Mucosa of descending colon (tissue), 3 donors: ENCODE measurements around the gene DYRK1A. TPM values are rescaled to one million over a fixed set of nuclear protein-coding genes. Genes with fewer than 3 reads are reported as not detected.

ENCODE experiments used
- ATAC-seq: fragments of 200-7000 bp; cut with Tn5 transposase; one replicate; pipeline ENCODE4 v1.9.1; 2020; ENCODE audit warnings: mild to moderate bottlenecking, moderate library complexity
- DNase-seq, 3 donors: peaks; one replicate each; pipeline ENCODE4 v3.0.0-alpha.2; 2020
- H3K36me3 ChIP-seq: fragments of 200-600 bp; one replicate; pipeline ENCODE4 v1.8.0; 2021; ENCODE audit warnings: low read depth, mild to moderate bottlenecking
- H3K4me1 ChIP-seq: fragments of 200-600 bp; one replicate; pipeline ENCODE4 v1.8.0; 2021; ENCODE audit warnings: low read depth, mild to moderate bottlenecking
- H3K4me3 ChIP-seq: fragments of 200-600 bp; one replicate; pipeline ENCODE4 v1.8.0; 2021; ENCODE audit warnings: mild to moderate bottlenecking
- H3K9me3 ChIP-seq: fragments of 200-600 bp; one replicate; pipeline ENCODE4 v1.8.0; 2021; ENCODE audit warnings: mild to moderate bottlenecking
- intact Hi-C, 2 donors: fragments of 100-400 bp; cut with DNase I in 1 of 2; cut with micrococcal nuclease in 1 of 2; formaldehyde crosslinking; loops; one replicate each; pipeline versions ENCODE4 v1.11.0 to v1.11.1; 2022; cut with DNase I, micrococcal nuclease
- total RNA-seq, 3 donors: library from RNA; stranded (reverse); fragmentation: NEBNext Ultra II Directional in 2 of 3; extraction: Animal tissue kit (Norgen Biotek cat#: 25700) in 2 of 3; gene quantifications; one replicate each; pipeline versions ENCODE4 v1.2.1 to v1.2.4, GENCODE V29; 2021 to 2023
- TF ChIP-seq, protein P1 (sequence below): fragments of 200-600 bp; IDR thresholded peaks from one replicate; pipeline ENCODE4 v1.8.0; 2022; ENCODE audit warnings: antibody characterized with exemption, mild to moderate bottlenecking
- donor health status: DM: no; HTN: no; CAD: no; lungs with moderate emphysema.
- donor health status: DM: no; HTN: no; CAD: no.
- donor health status: DM: no; HTN: yes; CAD: no.

Gene DYRK1A
- total RNA-seq, 3 donors from 2014 or later = 61.2 to 76.5 (median 72.7) TPM

GRCh38 chr21:37422382-37422781 lies 55.8 kb downstream of the DYRK1A start:
- Histone ChIP-seq H3K36me3 (no peaks in the 10 kb centered on the region), H3K4me3 (no peak overlapping the region), H3K4me1 (no peaks in the 10 kb centered on the region), H3K9me3 (no peaks in the 10 kb centered on the region)
- DNase-seq (no peak), ATAC-seq (no peak)
- TF ChIP-seq, protein P1, sequence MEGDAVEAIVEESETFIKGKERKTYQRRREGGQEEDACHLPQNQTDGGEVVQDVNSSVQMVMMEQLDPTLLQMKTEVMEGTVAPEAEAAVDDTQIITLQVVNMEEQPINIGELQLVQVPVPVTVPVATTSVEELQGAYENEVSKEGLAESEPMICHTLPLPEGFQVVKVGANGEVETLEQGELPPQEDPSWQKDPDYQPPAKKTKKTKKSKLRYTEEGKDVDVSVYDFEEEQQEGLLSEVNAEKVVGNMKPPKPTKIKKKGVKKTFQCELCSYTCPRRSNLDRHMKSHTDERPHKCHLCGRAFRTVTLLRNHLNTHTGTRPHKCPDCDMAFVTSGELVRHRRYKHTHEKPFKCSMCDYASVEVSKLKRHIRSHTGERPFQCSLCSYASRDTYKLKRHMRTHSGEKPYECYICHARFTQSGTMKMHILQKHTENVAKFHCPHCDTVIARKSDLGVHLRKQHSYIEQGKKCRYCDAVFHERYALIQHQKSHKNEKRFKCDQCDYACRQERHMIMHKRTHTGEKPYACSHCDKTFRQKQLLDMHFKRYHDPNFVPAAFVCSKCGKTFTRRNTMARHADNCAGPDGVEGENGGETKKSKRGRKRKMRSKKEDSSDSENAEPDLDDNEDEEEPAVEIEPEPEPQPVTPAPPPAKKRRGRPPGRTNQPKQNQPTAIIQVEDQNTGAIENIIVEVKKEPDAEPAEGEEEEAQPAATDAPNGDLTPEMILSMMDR = no peak
- intact Hi-C loops = no loop called here

DNA sequence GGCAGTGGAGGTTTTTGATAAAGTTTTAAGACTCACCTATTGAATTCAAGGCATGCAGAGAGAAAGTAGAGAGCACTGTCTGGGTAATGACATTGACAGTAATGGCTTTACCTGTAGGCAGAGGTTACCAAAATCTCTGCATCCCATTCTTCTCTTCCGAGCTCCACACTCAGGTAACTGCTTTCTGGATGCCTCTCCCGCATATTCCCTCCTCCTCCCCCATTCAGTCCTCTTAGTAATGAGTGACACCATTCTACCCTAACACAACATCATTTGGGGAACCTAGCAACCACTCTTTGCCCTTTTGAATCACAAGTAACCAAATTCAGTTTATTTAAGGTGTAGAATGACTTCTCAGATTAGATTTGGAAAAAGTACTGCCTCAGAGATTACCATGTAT lies 56.5 kb downstream of the DYRK1A start:
- intact Hi-C loops = no loop called here
- no peaks in the 10 kb centered on the region for H3K9me3 ChIP-seq
- H3K36me3 ChIP-seq = no peaks in the 10 kb centered on the region
- H3K4me3 ChIP-seq = no peak overlapping the region
- TF ChIP-seq, protein P1 = no peak
- DNase-seq (no peak), ATAC-seq (no peak)
- H3K4me1 ChIP-seq = no peaks in the 10 kb centered on the region

- H3K36me3 ChIP-seq = no peaks in the 10 kb centered on the region
- ATAC-seq = no peak
Observed at GRCh38 chr21:37424396-37424795, 57.8 kb downstream of the DYRK1A start.

DNA sequence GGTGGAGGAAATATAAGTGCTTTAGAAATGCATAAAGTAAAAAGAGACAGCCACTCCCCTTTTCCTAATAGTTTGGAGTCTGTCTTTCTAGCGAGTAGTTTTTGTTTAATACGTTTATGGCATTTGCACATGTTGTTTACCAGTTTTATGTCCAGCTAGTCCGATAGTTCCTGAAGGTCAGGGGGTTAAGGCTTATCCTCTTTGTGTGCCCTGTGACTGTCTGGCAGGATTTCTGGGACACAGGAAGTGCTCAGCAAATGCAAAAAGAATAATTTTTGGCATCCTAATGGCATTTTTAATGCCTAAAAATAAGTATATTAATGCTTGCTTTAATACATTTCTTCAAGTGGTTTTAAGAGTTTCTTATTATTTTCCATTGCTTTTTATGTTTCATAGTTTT lies 58.4 kb downstream of the DYRK1A start:
- ATAC-seq (no peak), DNase-seq (no peak)
- H3K4me3 ChIP-seq = no peak overlapping the region
- TF ChIP-seq, protein P1 = no peak
- H3K9me3 ChIP-seq = no peaks in the 10 kb centered on the region
- no peaks in the 10 kb centered on the region for H3K36me3 ChIP-seq
- intact Hi-C loops = no loop called here
- H3K4me1 ChIP-seq = no peaks in the 10 kb centered on the region

More at GRCh38 chr21:37424396-37424795, 57.8 kb downstream of the DYRK1A start:
- intact Hi-C loops = no loop called here
- TF ChIP-seq, protein P1 = no peak
- DNase-seq = no peak
- no peak overlapping the region for H3K4me3 ChIP-seq
- no peaks in the 10 kb centered on the region for H3K9me3 ChIP-seq
- H3K4me1 ChIP-seq = no peaks in the 10 kb centered on the region

DNA sequence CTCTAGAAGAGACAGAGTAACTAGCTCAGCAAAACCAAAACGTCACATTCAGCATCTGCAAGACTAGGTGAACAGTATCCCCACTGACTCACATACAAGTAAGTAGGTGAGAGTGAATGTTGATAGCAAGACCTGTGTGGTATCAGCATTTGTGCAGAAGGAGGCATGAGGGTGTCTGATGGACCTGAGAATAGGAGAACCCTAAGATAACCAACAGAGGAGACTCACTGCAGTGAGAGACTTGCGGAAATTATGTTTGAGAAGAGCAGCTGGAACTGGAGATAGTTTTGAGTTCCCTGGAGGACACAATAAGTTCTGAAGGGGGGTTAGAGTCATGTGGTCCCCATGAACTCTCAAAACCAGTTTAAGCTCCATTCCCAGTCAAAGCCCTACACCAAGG lies 59.1 kb downstream of the DYRK1A start:
- H3K4me1 ChIP-seq = no peaks in the 10 kb centered on the region
- no peak for ATAC-seq

More for the DNA sequence above, 59.1 kb downstream of the DYRK1A start:
- intact Hi-C loops = no loop called here
- Histone ChIP-seq H3K4me3 (no peak overlapping the region), H3K36me3 (no peaks in the 10 kb centered on the region), H3K9me3 (no peaks in the 10 kb centered on the region)
- DNase-seq = no peak
- TF ChIP-seq, protein P1 = no peak
